ENCODE data around the gene HS6ST1.
A peak's percentile ranks its signal among the peaks of the same experiment; 100 is the strongest.
"Not testable (repeated sequence)": the region's sequence is repeated elsewhere in the genome, so short reads cannot be mapped to it uniquely, and the experiment has no call there.

HS6ST1 gene

GRCh38 chr2:128322715-128323554, 4.3 kb upstream of the HS6ST1 start:
- no peak for DNase-seq (ENCODE audit: low read depth in 3 of 3)

- peak; percentile 55 to 69 (median 67) for DNase-seq (ENCODE audit: low read depth in 3 of 3)
These were observed 3.4 kb upstream of the HS6ST1 start for GRCh38 chr2:128321784-128322714.

- DNase-seq (ENCODE audit: low read depth in 3 of 3), result no peak
These were observed 2.5 kb upstream of the HS6ST1 start for GRCh38 chr2:128320906-128321771.

GRCh38 chr2:128320192-128320905, 1.7 kb upstream of the HS6ST1 start:
- no peak for DNase-seq (ENCODE audit: low read depth in 3 of 3)

GRCh38 chr2:128319631-128320191, 1.0 kb upstream of the HS6ST1 start:
- DNase-seq (ENCODE audit: low read depth in 3 of 3), result no peak

- DNase-seq (ENCODE audit: low read depth in 3 of 3), result not testable (repeated sequence)
These were observed 423 bp downstream of the HS6ST1 start for GRCh38 chr2:128318245-128318644.

- DNase-seq (ENCODE audit: low read depth in 3 of 3), result not testable (repeated sequence)
These were observed 806 bp downstream of the HS6ST1 start for GRCh38 chr2:128317899-128318225.

GRCh38 chr2:128317181-128317898, 1.3 kb downstream of the HS6ST1 start:
- DNase-seq (ENCODE audit: low read depth in 3 of 3), result no peak

GRCh38 chr2:128316777-128317180, 1.9 kb downstream of the HS6ST1 start:
- DNase-seq (ENCODE audit: low read depth in 3 of 3), result no peak

- no peak for DNase-seq (ENCODE audit: low read depth in 3 of 3)
These were observed 2.6 kb downstream of the HS6ST1 start for GRCh38 chr2:128315829-128316776.

GRCh38 chr2:128315122-128315828, 3.4 kb downstream of the HS6ST1 start:
- no peak for DNase-seq (ENCODE audit: low read depth in 3 of 3)

- DNase-seq (ENCODE audit: low read depth in 3 of 3), result no peak
These were observed 4.1 kb downstream of the HS6ST1 start for GRCh38 chr2:128314348-128315121.

GRCh38 chr2:128313931-128314347, 4.7 kb downstream of the HS6ST1 start:
- no peak for DNase-seq (ENCODE audit: low read depth in 3 of 3)

GRCh38 chr2:128313091-128313836, 5.4 kb downstream of the HS6ST1 start:
- DNase-seq (ENCODE audit: low read depth in 3 of 3), result no peak

- DNase-seq (ENCODE audit: low read depth in 3 of 3), result no peak
These were observed 6.3 kb downstream of the HS6ST1 start for GRCh38 chr2:128312411-128312810.

- no peak for DNase-seq (ENCODE audit: low read depth in 3 of 3)
These were observed 6.8 kb downstream of the HS6ST1 start for GRCh38 chr2:128311755-128312341.
